ENCODE measurements around the gene SLC9A9. TPM values are rescaled to one million over a fixed set of nuclear protein-coding genes. Genes with fewer than 3 reads are reported as not detected.

SLC9A9 gene
- total and polyA plus RNA-seq, 10 of the 15 experiments (the other 5 are each of a cell fraction or from before 2014, with no cell fraction given): 3.5 to 14.2 (median 9.3) TPM

GRCh38 chr3:143436231-143436930, 411.9 kb downstream of the SLC9A9 start:
- intact Hi-C loops (cut with micrococcal nuclease; ENCODE audit: unreplicated experiment): no loop called here
- DNase-seq (ENCODE audit: low read depth, low spot score) (no peak), ATAC-seq (no peak), FAIRE-seq (no peak)
- in situ Hi-C loops (cut with MboI): loop anchor here (10.0 kb wide), 1 partner anchor 208 kb away; no protein-coding TSS in a partner anchor
- Histone ChIP-seq H3K9ac (ENCODE audit: control insufficient read depth, insufficient read depth, low read length) (no peak overlapping the region), H3K79me2 (ENCODE audit: control insufficient read depth, insufficient read depth, low read length) (no peaks in the 10 kb centered on the region), H3K36me3 (ENCODE audit: control insufficient read depth in 2 of 2, insufficient read depth in 2 of 2, low read length in 1 of 2) (no peaks in the 10 kb centered on the region), H2AFZ (ENCODE audit: control insufficient read depth, low read depth, low read length) (no peak overlapping the region), H3K27ac (ENCODE audit: control insufficient read depth, insufficient read depth) (no peak overlapping the region), H4K20me1 (ENCODE audit: control insufficient read depth, insufficient read depth) (no peaks in the 10 kb centered on the region), H3K9me3 (replicated peaks; ENCODE audit: control insufficient read depth, insufficient read depth, low read length) (no peaks in the 10 kb centered on the region), H3K27me3 (replicated peaks in 1 of 2; ENCODE audit: control insufficient read depth in 2 of 2, insufficient read depth in 2 of 2, low read length in 1 of 2) (no peaks in the 10 kb centered on the region), H3K4me3 (no peak overlapping the region), H3K4me2 (ENCODE audit: control insufficient read depth, insufficient read depth) (no peak overlapping the region), H3K4me1 (ENCODE audit: control insufficient read depth, insufficient read depth, low read length) (no peaks in the 10 kb centered on the region)
- 90% methylated on average over 5 of the region's 5 CpGs for WGBS (ENCODE audit: insufficient coverage, insufficient replicate concordance, low lambda C conversion rate, missing lambda C conversion rate)
- SMC1A ChIA-PET (ENCODE audit: uncharacterized antibody, unreplicated experiment): no interaction called here
- no TSS peak for BruUV-seq (replicated peaks)
- CTCF ChIA-PET: no interaction called here
- POLR2A ChIA-PET: no interaction called here
- RAD21 ChIA-PET (ENCODE audit: unreplicated experiment): interaction anchor here (1.6 kb wide), 1 partner anchor 238 kb away, joined by 4 read pairs; no protein-coding TSS in a partner anchor
- TF ChIP-seq POLR2AphosphoS5 (IDR thresholded peaks at IDR 0.05; ENCODE audit: low read length) (no peak), NR2C1 (IDR thresholded peaks at IDR 0.05) (no peak), CBX5 (IDR thresholded peaks at IDR 0.05; ENCODE audit: low read depth) (no peak), NFXL1 (IDR thresholded peaks at IDR 0.05; ENCODE audit: borderline replicate concordance) (no peak), NBN (IDR thresholded peaks at IDR 0.05) (no peak), KDM1A (IDR thresholded peaks at IDR 0.05; ENCODE audit: borderline replicate concordance) (no peak), IRF3 (IDR thresholded peaks at IDR 0.05) (no peak), NKRF (conservative IDR thresholded peaks at IDR 0.05) (no peak), RAD51 (IDR thresholded peaks at IDR 0.05) (no peak)
